Activated T-cell treated with anti-CD3 and anti-CD28 coated beads, Interleukin-2, amount 50 U/mL, for 48 hours (primary cell): ENCODE data around the gene PTOV1.

ENCODE experiments used
- DNase-seq, 2 experiments: peaks; one replicate each; pipeline ENCODE4 v3.0.0-alpha.2; 2020

The PTOV1 gene

DNA sequence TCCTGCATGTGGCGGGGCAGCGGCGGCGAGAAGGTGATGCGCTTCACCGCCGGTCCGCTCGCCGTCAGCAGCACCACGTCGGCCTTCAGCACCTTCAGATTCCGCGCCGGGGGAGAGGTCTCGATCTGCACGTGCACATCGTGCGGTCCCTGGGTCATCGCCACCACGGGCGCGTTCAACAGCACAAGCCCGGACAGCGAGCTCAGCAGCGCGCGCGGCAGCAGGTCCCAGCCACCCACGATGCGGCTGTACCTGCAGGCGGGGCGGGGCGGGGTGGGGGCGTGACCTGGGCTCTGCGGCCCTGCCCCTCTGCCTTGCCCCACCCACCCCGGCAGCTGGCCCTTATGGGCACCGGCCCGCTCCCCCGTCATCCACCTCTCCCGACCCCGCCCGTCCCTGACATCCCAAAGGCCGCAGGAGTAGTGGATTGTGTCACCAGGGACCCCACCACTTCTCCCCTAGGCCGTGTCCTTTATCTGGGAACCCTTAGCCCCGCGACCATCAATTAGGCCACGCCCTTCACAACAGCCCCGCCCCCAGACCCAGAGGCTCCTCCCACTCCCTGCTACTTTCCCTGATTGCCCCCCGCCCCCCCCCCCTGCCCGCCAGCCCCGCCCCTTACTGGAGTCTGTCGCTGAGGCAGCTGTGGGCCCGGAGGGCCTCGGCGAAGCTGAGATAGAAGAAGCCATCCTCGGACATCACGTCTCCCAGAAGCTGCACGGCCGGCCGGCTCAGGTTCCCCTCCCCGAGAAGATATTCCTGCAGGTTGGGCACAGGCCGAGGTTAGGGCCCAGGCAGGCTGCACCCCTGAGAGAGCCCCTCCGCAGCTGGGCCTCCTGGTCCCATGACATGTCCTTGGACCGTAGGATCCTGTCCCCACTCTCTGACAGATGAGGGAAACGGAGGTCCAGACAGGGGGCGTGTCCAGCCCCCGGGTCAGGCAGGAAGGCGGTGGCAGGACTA is 39.7 kb downstream of the PTOV1 start:
- DNase-seq, result peak; percentile 76 to 81

DNA sequence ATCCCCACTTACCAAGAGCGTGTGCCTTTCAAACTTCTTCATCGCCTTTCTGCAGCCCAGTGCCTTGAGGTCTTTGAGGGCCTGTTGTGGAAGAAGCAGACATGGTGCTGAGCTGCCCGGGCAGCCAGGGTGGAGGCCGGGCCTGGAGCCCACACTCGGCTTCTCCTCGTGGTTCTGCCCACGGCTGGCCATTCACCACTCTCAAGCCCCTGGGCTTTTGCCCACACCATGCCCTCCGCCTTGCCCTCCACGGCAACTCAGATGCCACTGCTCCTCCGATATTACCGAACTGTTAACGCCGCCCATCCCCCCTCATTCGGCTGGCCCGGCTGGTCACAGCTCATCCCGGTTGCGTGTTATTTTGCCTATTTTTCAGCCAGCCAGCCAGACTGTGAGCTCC is 40.4 kb downstream of the PTOV1 start:
- DNase-seq, result no peak

DNA sequence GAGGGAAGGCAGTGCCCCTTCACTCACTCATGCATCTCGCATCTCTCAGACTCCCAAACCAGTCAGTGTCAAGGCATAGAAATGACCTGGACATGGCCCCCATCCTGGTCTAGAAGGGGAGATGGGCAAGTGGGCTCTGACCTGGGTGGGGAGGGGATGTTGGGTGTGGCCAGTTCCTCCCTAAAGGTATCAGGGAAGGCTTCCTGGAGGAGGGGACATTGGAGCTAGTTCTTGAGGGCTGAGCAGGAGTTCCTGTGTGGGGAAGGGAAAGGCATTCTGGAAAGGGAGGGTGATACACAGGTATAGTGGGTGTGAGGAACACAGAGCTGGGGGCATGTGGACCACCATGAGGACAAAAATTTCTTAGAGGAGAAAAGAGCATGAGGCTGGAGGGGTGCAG is 41.8 kb downstream of the PTOV1 start:
- no peak for DNase-seq

DNA sequence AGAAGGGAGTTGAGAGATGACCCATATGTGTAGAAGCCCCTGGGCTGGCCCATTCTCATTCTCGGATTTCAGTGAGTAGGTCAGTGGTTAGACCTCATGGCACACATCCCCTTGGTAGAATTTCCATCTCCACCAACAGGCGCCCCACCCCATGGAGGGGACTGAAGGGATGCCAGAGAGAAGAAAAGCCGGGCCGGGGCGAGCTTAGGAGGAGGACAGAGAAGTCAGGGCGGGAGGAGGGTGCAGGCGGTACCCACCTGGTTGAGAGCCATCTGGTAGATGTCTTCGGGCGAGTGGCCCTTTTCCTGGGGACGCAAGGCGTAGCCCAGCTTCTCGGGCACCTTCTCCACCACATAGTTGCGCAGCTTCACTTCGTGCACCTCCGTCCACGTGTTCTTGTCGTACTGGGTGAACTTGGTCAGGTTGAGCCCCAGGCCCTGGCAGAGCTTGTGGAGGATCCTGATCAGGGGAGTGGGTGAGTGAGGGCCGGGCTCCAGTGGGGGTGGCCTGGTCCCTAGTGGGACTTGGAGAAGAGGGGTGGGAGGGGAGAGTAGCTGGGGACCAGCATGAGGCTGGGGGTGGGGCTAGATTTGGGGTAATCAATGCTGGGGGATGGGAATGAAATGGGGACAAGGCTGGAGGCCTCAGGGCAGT is 43.2 kb downstream of the PTOV1 start:
- no peak for DNase-seq

DNA sequence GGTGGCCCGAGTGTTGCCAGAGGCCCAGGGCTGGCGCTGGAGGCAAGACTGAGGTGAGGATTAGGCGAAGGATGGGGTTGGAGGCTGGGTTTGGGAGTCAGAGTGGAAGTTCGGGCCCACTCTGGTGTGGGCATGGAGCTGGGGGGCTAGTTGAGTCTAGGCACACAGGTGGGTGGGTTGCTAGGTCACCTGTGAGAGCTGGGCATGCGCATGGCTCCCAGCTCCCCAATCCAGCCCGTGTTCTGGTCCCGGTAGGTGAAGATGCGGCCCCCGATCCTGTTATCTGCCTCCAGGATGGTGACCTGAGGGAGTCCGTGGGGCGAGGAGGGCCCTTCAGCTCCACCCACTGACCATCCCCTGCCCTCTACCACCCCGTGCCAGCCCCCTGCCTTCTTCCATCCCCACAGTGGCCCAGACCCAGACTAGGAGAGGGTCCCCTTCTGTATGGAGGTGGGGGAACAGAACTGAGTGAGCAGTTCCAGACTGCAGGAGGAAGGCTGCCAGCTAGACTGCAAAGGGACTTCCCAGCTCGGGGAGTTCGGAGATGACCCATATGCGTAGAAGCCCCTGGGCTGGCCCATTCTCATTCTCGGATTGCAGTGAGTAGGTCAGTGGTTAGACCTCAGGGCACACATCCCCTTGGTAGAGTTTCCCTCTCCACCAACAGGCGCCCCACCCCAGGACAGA is 44.1 kb downstream of the PTOV1 start:
- DNase-seq, result peak; percentile 65 to 74

DNA sequence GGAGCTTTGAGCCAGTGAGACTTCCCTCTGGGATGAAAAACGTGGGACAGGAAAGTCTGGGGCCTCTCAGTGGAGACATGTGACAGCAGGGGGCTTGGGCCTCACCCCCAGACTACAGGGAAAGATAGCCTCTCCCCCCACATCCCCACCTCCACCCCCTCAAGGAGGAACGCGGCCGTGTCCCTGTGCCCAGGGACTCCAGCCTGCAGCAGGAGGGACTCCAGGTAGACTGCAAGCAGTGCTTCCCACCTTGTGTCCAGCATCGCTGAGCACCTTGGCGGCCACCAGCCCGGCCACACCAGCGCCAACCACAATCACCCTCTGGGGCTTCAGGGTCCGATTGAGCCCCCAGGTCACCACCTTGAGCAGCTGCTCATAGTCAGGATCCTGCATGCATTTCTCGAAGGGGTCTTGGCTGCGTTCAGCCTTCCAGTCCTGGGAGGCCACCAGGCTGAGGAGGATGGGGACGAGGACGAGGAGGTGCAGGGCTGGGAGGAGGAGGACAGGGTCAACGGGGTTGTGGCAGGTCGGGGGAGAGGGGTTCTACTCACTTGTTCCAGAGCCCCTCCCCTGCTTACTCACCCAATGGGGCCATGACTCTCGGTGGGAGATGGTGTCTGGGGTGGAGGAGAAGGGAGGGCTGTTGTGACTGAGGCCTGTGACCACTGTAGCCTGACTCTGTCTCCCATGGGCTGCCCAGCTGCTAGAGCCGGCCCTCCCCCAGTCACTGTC is 44.8 kb downstream of the PTOV1 start:
- peak; percentile 63 to 65 for DNase-seq

DNA sequence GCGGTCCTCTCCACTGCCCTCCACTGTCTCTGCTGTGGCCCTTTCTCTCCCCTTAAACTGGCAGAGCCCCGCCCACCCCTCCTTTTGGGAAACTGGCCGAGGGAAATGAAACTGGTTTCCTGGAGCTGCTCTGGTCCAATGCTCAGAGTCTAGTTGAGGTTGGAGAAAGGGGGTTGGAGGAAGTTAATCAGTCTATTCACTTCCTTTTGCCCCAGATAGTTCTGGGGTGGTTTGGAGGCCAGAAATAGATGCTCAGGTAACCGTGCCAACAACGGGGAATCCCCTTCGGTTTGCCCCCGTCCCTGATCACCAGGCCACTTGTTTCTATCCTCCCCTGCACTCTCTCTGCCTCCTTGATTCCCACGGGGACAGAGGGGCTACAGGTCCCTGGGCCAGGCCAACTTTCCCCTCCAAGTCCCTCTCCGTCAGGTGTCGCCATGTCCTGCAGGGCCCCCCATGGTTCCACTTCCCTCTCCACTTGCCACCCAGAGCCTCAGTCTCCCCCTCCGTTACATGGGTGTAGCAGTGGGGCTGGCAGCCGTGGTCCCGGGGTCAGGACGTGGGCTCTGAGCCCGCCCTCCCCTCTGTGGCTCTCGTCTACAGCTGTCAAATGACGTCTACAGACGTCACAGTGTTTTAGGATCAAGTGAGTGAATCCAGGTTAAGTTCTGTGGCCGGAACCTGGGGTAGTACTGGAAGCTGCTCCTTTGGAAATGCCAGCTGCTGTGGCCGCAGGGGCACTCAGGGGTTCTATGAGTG is 46.1 kb downstream of the PTOV1 start, which contains the start of gene IL4I1:
IL4I1 (minus strand) TSS at position 25 of the 759 bp plus-strand sequence. CDS start 727 bp downstream, outside the sequence.
- DNase-seq, result peak; percentile 74 to 79

DNA sequence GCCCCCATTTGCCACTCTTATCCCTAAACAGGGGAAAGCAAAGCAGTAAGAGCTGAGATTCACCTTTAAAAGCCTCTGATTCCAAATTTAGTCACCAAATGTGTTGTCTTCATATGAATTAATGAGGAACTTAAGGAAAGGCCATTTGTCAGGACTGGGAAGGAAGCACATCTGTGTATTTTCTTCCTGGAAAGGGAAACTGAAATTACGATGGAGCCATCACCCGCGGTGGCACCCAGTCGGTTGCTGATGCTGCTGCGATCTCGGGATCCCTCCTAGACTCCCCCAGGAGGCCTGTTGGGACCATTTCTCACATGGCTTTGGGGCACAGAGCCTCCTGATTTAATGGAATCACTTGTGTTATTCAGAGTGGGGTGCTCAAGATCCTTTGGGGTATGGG is 53.2 kb downstream of the PTOV1 start:
- DNase-seq, result no peak

DNA sequence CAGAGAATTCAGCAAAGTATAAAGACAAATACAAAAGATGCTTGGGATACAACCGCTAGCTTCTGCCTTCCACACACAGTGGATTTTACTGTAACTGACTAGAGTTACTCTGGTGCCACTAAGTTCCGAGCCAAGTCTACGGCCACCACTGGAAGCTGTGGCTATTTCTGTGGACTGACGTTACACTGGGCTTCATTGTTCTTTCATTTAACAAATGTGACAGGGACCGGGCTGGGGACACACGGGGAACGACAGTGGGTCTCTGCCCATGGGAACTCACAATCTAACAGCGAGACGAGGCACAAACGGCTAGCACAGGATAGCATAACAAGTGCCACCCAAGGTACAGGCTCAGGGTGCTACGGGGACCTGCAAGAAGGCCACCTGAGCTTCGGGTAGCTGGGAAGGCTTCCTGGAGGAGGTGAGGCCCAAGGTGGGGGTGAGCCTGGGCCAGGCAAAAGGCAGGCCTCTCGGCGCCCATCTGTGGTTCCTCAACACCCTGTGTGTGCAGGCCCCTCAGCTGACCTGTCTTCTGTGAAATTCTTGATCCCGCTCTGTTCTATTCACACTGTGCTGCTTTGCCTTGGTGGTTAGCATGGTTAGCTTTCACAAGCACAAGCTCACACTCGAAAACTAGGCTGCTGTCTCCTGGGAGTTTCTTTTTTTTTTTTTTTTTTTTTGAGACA is 56.1 kb downstream of the PTOV1 start:
- DNase-seq, result no peak

DNA sequence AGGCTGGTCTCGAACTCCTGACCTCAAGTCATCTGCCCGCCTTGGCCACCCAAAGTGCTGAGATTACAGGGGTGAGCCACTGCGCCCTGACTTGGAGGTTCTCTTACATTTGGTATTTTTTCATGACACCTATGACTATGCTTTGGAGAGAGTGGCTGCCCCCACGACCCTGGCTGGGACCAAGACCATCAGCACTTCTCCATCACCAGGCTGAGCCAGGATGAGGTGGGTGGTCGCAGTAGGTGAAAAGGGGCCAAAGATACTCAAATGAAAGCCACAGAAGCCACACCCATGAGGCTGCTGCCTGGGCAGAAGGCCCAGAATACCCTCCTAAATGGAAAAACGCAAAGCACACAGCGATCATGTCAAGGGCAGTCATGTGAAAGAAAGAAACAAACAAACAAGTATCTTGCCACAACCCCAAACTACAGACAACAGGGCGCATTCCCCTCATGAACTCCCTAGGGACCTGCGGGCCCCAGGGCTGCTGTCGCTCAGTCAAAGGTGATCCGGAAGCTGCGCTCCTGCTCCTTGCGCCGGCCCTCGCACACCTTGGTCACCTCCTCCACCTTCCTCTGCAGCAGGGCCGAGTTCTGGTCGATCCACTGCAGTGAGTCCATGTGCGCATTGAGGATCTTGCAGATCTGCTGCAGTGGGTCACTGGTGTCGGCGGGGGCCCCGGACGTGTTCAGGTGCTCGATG is 56.9 kb downstream of the PTOV1 start:
- no peak for DNase-seq

DNA sequence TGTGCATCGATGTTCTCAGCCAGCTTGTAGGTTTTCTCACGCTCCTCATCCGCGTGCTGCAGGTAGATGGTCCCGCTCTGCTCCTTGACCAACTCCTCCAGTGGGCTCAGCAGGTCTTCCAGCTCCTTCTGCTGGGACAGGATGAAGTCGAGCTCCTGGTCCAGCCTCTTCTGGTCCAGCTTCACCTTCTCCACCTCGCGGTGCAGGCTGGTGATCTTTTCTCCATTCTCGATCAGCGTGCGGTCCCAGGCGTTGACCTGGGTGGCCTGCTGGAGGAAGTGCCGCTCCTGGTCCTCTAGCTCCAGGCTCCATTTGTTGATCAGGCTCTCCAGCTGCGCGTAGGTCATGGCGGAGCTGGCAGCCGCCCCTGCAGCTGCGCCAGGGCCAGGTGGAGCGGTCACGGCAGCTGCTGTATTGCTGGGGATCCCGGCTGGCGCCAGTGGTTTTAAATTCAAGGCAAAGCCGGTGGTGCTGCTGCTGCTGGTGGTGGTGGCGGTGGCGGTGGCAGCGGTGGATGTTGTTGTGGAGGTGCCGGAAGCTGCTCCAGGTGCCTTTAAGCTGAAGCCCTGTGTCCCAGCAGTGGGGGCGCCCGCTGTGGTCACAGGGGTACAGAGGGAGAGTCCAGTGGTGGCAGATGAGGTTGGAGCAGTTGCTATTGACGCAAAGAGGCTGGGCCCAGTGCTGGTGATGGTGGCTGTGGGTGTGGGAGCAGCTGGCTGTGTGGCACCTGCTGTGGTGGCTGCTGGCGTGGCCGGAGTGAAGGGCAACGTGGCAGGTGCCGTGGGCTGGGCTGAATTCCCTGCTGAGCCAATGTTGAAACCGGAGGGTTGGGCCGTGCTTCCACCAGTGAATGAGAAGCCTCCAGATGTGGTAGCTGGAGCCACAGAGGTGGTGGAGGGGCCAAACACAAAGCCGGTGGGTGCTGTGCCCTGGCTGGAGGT is 57.8 kb downstream of the PTOV1 start:
- no peak for DNase-seq

DNA sequence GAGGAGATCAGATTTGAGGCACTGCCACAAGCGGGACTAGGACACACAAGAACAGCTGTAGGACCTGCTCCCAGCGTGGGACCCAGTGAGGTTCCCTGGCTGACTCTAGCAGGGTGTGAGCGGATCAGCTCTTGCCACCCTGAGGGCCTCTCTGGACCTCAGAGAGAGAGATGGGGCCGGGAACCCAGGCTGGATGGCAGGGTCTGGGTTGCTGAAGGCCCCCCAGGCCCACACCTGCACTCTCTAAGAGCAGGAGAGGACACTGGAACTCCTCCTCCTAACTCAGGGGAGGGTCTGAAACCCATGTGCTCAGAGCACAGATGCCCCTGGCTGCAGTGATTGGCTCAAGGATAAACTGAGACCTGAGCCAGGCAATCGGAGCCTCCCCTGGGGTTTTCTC is 59.2 kb downstream of the PTOV1 start:
- DNase-seq, result no peak
